GM21619 (cell line): Measurements from ENCODE around the gene FBN1.

ENCODE experiments used
- ATAC-seq: cut with Tn5 transposase; IDR thresholded peaks from one replicate; pipeline ENCODE4 v1.9.1; 2021; ENCODE audit not compliant: unreplicated experiment

The FBN1 gene

DNA sequence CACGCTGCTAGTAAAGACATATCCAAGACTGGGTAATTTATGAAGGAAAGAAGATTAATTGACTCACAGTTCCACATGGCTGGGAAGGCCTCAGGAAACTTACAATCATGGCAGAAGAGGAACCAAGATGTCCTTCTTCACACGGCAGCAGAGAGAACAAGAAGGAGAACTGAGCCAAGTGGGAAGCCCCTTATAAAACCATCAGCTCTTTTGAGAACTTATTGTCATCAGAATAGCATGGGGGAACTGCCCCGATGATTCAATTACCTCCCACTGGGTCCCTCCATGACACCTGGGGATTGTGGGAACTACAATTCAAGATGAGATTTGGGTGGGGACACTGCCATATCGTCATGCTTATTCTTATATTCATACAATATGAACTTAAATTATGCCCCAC is 265.3 kb downstream of the FBN1 start:
- no peak for ATAC-seq

DNA sequence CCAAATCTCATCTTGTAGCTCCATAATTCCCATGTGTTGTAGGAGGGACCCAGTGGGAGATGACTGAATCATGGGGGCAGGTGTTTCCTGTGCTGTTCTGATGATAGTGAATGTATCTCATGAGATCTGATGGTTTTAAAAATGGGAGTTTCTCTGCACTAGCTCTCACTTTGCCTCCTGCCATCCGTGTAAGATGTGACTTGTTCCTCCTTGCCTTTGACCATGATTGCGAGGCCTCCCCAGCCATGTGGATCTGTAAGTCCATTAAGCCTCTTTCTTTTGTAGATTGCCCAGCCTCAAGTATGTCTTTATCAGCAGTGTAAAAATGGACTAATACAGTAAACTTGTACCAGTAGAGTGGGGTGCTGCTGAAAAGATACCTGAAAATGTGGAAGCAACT is 269.7 kb downstream of the FBN1 start:
- ATAC-seq: no peak

GRCh38 chr15:48374472-48374871 is 271.0 kb downstream of the FBN1 start:
- no peak for ATAC-seq

DNA sequence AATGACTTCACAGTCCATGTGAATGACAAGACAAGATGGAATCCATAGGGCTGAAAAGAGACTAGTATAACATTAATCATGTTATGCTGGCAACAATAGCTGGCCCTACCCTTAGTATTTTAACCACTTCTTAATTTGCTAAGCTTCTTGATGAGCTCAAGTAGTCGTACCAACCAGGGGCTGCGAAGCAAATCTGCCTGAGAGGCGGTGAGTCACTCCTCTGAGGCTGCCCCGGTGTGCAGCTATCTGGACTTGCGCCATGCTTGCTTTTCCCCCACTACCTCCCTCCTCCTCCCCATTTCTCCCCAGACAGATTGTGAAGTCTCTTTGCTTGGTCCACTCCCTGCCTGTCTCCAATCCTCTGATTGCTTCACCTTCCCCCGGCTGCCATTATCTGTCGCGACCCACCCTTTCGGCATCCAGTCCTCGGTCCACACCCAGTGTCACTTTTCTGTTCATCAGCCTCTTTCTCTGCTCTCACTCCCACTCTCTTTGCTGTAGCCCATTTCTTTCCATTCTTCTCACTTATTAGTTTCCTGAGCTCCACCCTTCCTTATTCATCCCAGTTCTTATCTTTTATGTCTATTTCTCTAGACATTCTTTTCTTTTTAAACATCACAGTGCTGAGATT is 271.6 kb downstream of the FBN1 start:
- no peak for ATAC-seq

DNA sequence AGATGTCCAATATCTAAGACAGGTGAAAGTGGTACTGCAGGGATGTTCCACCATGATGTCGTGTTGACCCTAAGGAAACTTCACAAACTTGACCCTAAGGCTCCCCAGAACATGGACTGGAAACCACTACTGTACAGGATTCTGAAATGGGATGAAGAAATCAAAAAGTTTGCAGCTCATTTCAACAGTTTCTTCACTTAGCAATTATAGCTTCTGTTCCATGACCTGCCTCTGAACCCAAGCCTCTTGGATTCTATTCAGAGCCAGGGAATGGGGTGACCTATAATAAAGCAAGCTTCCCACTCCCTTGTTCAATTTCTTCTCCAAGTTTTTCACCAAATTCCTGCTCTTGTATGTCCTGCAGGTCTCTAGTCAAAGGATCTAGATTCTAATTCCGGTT is 273.5 kb downstream of the FBN1 start:
- no peak for ATAC-seq

DNA sequence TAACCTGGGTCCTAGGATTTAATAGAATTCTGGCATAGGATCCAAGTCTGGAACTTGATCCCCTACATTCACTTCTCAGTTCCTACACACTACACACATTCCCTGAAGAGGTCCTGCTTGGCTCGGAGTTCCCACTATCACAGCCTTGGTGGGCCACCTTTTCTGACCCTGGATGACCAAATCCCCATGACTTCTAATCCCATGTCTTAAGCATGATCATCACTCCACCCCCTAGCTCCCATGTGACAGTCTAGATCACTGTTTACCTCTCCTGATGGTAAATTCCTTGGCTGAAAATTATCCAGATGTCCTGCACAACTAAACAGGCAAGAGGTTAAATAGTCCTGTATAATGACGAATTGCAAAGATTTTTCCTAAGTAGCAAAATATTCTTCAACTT is 274.0 kb downstream of the FBN1 start:
- ATAC-seq: no peak

- no peak for ATAC-seq
These were observed 275.0 kb downstream of the FBN1 start for GRCh38 chr15:48370460-48370859.

DNA sequence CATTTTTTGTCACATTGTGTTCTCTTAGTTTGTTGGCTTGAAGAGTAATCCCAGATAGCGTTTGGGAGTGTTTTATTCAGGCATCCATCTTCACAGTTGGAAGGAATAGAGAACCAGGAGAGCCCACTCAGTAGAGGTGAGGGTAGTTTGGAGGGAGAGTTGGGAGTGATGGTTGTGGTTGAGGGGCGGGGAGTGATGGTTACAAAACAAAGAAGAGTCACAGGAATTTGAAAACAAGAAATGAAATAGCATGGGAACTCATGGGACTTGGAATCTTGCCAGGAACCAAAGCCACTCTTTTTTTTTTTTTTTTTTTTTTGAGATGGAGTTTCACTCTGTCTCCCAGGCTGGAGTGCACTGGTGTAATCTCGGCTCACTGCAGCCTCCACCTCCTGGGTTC is 278.0 kb downstream of the FBN1 start:
- no peak for ATAC-seq

- ATAC-seq: no peak
These were observed 278.8 kb downstream of the FBN1 start for GRCh38 chr15:48366584-48367312.

GRCh38 chr15:48365575-48365974 is 279.9 kb downstream of the FBN1 start:
- no peak for ATAC-seq

DNA sequence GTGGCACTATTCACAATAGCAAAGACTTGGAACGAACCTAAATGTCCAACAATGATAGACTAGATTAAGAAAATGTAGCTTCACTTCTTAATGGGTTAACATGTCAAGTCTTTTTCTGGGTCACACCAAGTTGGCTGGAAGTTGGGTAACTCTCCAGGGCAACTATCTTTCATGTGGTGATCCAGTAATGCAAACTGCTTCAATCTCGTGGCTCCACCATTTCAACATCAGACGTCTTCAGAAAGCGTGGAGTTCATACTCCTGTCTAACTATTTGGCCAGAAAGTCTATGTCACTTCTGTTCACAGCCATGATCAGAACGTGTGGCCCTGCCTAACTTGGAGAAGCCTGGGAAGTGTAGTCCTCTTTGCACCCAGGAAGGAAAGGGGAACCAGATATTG is 282.0 kb downstream of the FBN1 start:
- ATAC-seq: no peak

DNA sequence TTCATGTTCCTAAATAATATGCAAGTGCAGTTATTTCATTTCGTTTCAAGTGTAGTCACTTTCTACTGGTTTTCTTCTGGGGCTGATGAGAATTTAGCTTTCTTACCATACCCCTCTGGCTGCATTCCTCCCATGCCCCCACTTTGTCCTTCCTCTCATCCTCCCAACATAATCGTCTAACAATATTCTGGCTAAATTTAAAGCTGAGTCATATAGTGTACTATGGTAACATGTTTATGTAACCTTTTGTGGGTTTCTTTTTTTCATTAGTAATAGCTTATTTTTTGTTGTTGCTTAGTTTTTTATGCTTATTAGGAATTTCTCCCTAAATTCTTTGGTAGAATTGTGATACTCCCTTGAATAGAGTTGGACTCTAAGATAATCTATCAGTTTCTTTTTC is 283.8 kb downstream of the FBN1 start:
- no peak for ATAC-seq

DNA sequence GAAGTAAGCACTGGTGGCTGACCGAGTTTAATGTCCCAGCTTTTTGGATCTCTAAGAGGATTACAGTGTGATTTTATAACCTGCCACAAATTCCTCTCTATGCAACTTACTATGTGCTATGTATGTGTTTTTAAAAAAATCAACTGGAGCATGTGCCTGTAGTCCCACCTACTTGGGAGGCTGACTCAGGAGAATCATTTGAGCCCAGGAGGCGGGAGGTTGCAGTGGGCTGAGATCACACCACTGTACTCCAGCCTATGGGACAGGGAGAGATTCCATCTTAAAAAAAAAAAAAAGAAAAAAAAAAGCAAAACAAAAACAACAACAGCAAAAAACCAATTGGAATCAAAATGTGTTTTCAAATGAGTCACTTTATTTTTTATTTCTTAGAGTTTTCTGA is 284.7 kb downstream of the FBN1 start:
- ATAC-seq: no peak
